HepG2 (cell line): Measurements from ENCODE around the gene RIPOR3.

Experiments used
- SUZ12 ChIP-seq: fragments of 150-350 bp; IDR thresholded peaks from 2 replicates; pipeline ENCODE4 v1.6.1; 2014; ENCODE audit warnings: low read depth, low read length
- TF ChIP-seq, protein P1 (sequence below): sonication (generic); formaldehyde crosslinking; IDR thresholded peaks from 2 replicates; pipeline ENCODE4 v1.4.0; 2020; ENCODE audit warnings: missing genetic modification reagents

DNA sequence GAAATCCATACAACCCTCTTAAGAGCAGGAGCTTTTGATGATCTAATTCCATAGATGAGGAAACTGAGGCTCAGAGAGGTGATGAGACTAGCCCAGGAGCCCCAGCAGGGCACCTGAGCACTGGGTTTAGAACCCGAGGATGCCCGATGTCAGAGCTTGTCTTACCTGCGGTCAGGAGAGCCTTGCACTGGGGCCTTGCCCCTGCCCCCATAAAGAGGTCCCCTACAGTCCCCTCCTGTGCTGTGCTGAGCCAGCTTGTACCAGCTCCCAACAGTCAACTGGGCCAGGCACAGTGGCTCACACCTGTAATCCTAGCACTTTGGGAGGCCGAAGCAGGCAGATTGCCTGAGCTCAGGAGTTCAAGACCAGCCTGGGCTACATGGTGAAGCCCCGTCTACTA is 58.6 kb downstream of the RIPOR3 start:
- no peak for TF ChIP-seq SUZ12
- TF ChIP-seq, protein P1, sequence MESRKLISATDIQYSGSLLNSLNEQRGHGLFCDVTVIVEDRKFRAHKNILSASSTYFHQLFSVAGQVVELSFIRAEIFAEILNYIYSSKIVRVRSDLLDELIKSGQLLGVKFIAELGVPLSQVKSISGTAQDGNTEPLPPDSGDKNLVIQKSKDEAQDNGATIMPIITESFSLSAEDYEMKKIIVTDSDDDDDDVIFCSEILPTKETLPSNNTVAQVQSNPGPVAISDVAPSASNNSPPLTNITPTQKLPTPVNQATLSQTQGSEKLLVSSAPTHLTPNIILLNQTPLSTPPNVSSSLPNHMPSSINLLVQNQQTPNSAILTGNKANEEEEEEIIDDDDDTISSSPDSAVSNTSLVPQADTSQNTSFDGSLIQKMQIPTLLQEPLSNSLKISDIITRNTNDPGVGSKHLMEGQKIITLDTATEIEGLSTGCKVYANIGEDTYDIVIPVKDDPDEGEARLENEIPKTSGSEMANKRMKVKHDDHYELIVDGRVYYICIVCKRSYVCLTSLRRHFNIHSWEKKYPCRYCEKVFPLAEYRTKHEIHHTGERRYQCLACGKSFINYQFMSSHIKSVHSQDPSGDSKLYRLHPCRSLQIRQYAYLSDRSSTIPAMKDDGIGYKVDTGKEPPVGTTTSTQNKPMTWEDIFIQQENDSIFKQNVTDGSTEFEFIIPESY, result no peak
